Measurements from ENCODE around the gene PHYHD1. TPM values are rescaled to one million over a fixed set of nuclear protein-coding genes. Genes with fewer than 3 reads are reported as not detected.

The PHYHD1 gene
- total RNA-seq, 3 donors from 2014 or later = 24.3 to 67.0 (median 44.8) TPM

DNA sequence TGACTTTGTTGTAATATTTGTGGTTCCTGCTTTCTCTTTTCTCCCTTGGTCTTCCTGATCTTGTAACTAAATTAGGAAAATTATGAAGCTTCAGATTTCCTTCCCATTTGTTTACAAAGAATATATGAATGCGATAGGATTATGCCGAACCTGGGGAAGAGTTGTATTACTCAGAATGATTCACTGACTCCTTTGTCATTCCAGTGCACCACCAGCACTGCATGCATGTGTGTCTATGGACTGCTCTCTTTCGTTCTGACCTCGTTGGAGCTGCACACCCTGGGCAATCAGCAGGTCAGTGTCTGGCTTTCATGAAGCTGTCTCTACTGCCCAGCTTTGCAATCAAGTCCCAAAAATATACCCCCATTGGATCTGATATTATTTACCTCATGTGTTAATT is 52.2 kb downstream of the PHYHD1 start:
- no peaks in the 10 kb centered on the region for H3K4me1 ChIP-seq
- no peak overlapping the region for H3K4me3 ChIP-seq
- H3K27me3 ChIP-seq = no peaks in the 10 kb centered on the region
- intact Hi-C loops (cut with DNase I; ENCODE audit: low total_unique reads) = loop anchor here (10.0 kb wide), 1 partner anchor 1528 kb away; no protein-coding TSS in a partner anchor
- TF ChIP-seq, protein P1, sequence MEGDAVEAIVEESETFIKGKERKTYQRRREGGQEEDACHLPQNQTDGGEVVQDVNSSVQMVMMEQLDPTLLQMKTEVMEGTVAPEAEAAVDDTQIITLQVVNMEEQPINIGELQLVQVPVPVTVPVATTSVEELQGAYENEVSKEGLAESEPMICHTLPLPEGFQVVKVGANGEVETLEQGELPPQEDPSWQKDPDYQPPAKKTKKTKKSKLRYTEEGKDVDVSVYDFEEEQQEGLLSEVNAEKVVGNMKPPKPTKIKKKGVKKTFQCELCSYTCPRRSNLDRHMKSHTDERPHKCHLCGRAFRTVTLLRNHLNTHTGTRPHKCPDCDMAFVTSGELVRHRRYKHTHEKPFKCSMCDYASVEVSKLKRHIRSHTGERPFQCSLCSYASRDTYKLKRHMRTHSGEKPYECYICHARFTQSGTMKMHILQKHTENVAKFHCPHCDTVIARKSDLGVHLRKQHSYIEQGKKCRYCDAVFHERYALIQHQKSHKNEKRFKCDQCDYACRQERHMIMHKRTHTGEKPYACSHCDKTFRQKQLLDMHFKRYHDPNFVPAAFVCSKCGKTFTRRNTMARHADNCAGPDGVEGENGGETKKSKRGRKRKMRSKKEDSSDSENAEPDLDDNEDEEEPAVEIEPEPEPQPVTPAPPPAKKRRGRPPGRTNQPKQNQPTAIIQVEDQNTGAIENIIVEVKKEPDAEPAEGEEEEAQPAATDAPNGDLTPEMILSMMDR (IDR thresholded peaks at IDR 0.05) = no peak
- TF ChIP-seq POLR2AphosphoS5 (IDR thresholded peaks at IDR 0.05) (no peak), POLR2A (IDR thresholded peaks at IDR 0.05) (no peak)
- H3K9me3 ChIP-seq = no peaks in the 10 kb centered on the region
- H3K27ac ChIP-seq = no peak overlapping the region
- no peaks in the 10 kb centered on the region for H3K36me3 ChIP-seq
- no peak for DNase-seq (ENCODE audit: low spot score in 2 of 2)

DNA sequence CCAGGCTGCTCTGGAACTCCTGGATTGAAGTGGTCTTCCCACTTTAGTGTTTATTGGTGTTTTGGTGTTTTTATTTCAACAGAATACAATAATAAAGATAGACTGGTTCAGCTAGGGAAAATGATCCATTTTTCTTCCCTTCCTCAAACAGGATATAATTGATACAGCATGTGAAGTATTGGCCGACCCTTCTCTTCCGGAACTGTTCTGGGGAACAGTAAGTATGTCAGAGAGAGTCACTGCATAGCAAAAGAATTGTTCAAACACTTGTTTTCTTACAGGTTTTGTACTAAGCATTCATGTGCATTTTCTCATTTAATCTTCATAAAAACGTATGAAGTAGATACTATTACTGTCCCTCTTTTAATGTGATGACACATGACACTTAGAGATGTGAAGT is 58.3 kb downstream of the PHYHD1 start:
- intact Hi-C loops (cut with DNase I; ENCODE audit: low total_unique reads) = loop anchor here (10.0 kb wide), 1 partner anchor 1534 kb away; no protein-coding TSS in a partner anchor
- no peaks in the 10 kb centered on the region for H3K4me1 ChIP-seq
- no peak overlapping the region for H3K4me3 ChIP-seq
- no peak for DNase-seq (ENCODE audit: low spot score in 2 of 2)
- peaks cover 3% of the 10 kb centered on the region for H3K36me3 ChIP-seq
- TF ChIP-seq, protein P1 (IDR thresholded peaks at IDR 0.05) = no peak
- TF ChIP-seq POLR2AphosphoS5 (IDR thresholded peaks at IDR 0.05) (no peak), POLR2A (IDR thresholded peaks at IDR 0.05) (no peak)
- no peak overlapping the region for H3K27ac ChIP-seq
- H3K27me3 ChIP-seq = no peaks in the 10 kb centered on the region
- no peaks in the 10 kb centered on the region for H3K9me3 ChIP-seq

DNA sequence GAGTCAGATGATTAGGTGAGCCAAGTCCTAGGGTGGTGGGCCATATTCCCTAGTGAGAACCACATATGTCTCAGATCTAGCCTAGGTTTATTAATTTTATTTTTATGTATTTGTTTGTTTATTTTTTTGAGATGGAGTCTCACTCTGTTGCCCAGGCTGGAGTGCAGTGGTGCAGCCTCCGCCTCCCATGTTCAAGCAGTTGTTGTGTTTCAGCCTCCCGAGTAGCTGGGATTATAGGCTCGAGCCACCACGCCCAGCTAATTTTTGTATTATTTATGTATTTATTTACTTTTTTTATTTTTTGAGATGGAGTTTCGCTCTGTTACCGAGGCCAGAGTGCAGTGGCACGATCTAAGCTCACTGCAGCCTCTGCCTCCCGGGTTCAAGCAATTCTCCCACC is 62.8 kb downstream of the PHYHD1 start:
- Histone ChIP-seq H3K27me3 (no peaks in the 10 kb centered on the region), H3K9me3 (no peaks in the 10 kb centered on the region), H3K27ac (no peak overlapping the region), H3K4me3 (no peak overlapping the region), H3K4me1 (no peaks in the 10 kb centered on the region), H3K36me3 (peaks cover 7% of the 10 kb centered on the region)
- TF ChIP-seq, protein P1 (IDR thresholded peaks at IDR 0.05) = no peak
- TF ChIP-seq POLR2A (IDR thresholded peaks at IDR 0.05) = no peak
- TF ChIP-seq POLR2AphosphoS5 (IDR thresholded peaks at IDR 0.05) = no peak
- intact Hi-C loops (cut with DNase I; ENCODE audit: low total_unique reads) = no loop called here
- DNase-seq (ENCODE audit: low spot score in 2 of 2) = no peak

DNA sequence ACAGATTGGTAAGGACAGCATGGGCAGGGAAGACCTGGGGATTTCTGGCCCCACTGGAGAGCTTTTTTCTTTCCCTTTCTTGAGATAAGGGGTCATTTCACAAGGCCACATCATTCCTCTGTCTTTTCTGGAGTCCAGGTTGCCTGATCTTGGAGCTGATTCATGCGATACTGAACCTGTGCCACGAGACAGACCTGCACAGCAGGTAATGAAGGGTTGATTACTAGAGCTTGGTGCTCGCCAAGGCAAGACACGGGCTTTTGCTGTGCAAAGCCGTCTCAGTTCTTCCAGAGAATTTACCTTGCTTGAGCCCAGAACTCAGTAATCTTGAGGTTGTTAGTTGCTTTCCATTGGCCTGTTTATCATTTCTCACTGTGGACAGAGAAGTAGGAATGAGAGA is 65.9 kb downstream of the PHYHD1 start:
- no peak for DNase-seq (ENCODE audit: low spot score in 2 of 2)
- H3K4me3 ChIP-seq = no peak overlapping the region
- H3K27me3 ChIP-seq = no peaks in the 10 kb centered on the region
- TF ChIP-seq POLR2AphosphoS5 (IDR thresholded peaks at IDR 0.05) (no peak), POLR2A (IDR thresholded peaks at IDR 0.05) (no peak)
- TF ChIP-seq, protein P1 (IDR thresholded peaks at IDR 0.05) = no peak
- H3K36me3 ChIP-seq = peaks cover 4% of the 10 kb centered on the region
- H3K9me3 ChIP-seq = no peaks in the 10 kb centered on the region
- no peak overlapping the region for H3K27ac ChIP-seq
- intact Hi-C loops (cut with DNase I; ENCODE audit: low total_unique reads) = no loop called here
- no peaks in the 10 kb centered on the region for H3K4me1 ChIP-seq

DNA sequence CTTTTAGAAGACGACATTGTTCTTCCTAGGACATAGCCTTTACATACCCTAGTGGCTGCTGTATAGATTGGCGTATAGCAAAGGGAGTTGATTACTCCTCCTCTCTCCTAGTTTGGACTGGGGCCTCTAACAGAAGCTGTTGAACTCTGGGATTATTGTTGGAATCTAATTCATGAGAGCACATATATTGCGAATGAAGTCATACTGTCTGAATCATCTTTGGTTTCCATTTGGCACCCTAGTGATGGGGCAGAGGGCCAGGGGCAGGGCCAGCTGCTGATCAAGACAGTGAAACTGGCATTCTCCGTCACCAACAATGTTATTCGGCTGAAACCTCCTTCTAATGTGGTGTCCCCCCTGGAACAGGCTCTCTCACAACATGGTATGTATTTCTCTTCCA is 67.0 kb downstream of the PHYHD1 start:
- no peak for TF ChIP-seq POLR2A (IDR thresholded peaks at IDR 0.05)
- TF ChIP-seq, protein P1 (IDR thresholded peaks at IDR 0.05) = no peak
- intact Hi-C loops (cut with DNase I; ENCODE audit: low total_unique reads) = no loop called here
- Histone ChIP-seq H3K4me3 (no peak overlapping the region), H3K9me3 (no peaks in the 10 kb centered on the region), H3K36me3 (peaks cover 4% of the 10 kb centered on the region), H3K27me3 (no peaks in the 10 kb centered on the region), H3K4me1 (no peaks in the 10 kb centered on the region), H3K27ac (no peak overlapping the region)
- DNase-seq (ENCODE audit: low spot score in 2 of 2) = no peak

Other genes with a start within 250 kb of the PHYHD1 start
- 100 to 1,000 TPM; 142 to 168 (median 158) TPM for gene SET, start 231.8 kb upstream of the PHYHD1 start, total RNA-seq
- 1 to 10 TPM; 2.6 to 8.5 (median 7.0) TPM for gene PKN3, start 218.5 kb upstream of the PHYHD1 start, total RNA-seq
- gene ZDHHC12, start 196.9 kb upstream of the PHYHD1 start, total RNA-seq = 10 to 100 TPM; 15.7 to 33.7 (median 30.2) TPM
- gene ZER1, start 149.1 kb upstream of the PHYHD1 start, total RNA-seq = 10 to 100 TPM; 31.2 to 42.9 (median 34.1) TPM
- gene TBC1D13, start 133.7 kb upstream of the PHYHD1 start, total RNA-seq = 10 to 100 TPM; 14.4 to 20.0 (median 16.2) TPM
- gene ENDOG, start 102.5 kb upstream of the PHYHD1 start, total RNA-seq = 10 to 100 TPM; 25.6 to 39.7 (median 25.8) TPM
- gene SPOUT1, start 91.2 kb upstream of the PHYHD1 start, total RNA-seq = 10 to 100 TPM; 23.0 to 40.0 (median 31.5) TPM
- 1 to 10 TPM; 3.0 to 7.6 (median 7.2) TPM for gene KYAT1, start 39.0 kb upstream of the PHYHD1 start, total RNA-seq
- 10 to 100 TPM; 26.1 to 52.7 (median 40.6) TPM for gene LRRC8A, start 38.8 kb upstream of the PHYHD1 start, total RNA-seq
- 10 to 100 TPM; 11.1 to 16.2 (median 14.3) TPM for gene DOLK, start 26.6 kb downstream of the PHYHD1 start, total RNA-seq
- 10 to 100 TPM; 32.3 to 49.5 (median 36.0) TPM for gene NUP188, start 26.7 kb downstream of the PHYHD1 start, total RNA-seq
- 100 to 1,000 TPM in 2 of 3 donors, 10 to 100 TPM in 1; 59.2 to 227 (median 150) TPM for gene SH3GLB2, start 107.3 kb downstream of the PHYHD1 start, total RNA-seq
- gene MIGA2, start 115.6 kb downstream of the PHYHD1 start, total RNA-seq = 10 to 100 TPM; 25.3 to 28.8 (median 27.9) TPM
- gene DOLPP1, start 160.1 kb downstream of the PHYHD1 start, total RNA-seq = 1 to 10 TPM; 5.6 to 9.2 (median 8.6) TPM
- 10 to 100 TPM; 18.7 to 74.7 (median 35.7) TPM for gene CRAT, start 189.8 kb downstream of the PHYHD1 start, total RNA-seq
- 10 to 100 TPM; 34.2 to 83.4 (median 71.1) TPM for gene PTPA, start 190.4 kb downstream of the PHYHD1 start, total RNA-seq